Epithelial cell of esophagus (primary cell): Measurements from ENCODE around the gene PIP4K2C.
"Not testable (repeated sequence)": the region's sequence is repeated elsewhere in the genome, so short reads cannot be mapped to it uniquely, and the experiment has no call there.

Experiments
- DNase-seq: peaks from one replicate; pipeline ENCODE4 v3.0.0; 2010; ENCODE audit warnings: low read depth
- H3K4me3 ChIP-seq: 2 replicates; pipeline ENCODE4 v1.5.1; 2011; ENCODE audit warnings: mild to moderate bottlenecking, low read length, control low read depth
- CTCF ChIP-seq: IDR thresholded peaks from 2 replicates; pipeline ENCODE4 v1.5.1; 2011; ENCODE audit warnings: low read depth, mild to moderate bottlenecking, low read length, control low read depth, inconsistent platforms; ENCODE audit not compliant: insufficient read depth; ENCODE audit errors: missing control alignments

PIP4K2C gene

DNA sequence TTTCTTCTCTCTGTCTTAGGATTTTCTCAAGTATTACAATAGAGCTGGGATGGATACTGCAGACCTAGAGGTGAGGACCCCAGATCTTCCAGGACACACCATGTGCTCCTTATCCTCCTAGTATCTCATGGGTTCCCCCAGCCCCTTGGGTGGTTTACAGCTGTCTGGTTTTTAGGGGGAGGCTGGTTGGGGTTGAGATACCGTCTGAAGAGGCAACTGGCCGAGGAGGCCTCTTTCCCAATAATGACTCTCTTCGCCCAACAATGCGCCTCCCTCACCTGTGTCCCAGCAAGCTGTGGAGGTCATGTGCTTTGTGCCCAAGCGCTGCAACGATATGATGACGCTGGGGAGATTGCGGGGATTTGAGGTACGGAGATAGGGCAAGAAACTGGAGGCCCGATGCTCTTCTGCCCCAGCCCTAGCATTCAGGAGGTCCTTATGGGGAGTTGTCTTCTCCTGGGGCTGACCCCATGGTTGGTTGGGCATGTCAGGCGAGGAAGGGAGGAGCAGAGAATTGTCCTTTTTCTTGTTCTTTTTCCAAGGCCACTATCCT is 24.0 kb downstream of the PIP4K2C start:
- no peak for TF ChIP-seq CTCF
- no peak overlapping the region for H3K4me3 ChIP-seq
- no peak for DNase-seq

DNA sequence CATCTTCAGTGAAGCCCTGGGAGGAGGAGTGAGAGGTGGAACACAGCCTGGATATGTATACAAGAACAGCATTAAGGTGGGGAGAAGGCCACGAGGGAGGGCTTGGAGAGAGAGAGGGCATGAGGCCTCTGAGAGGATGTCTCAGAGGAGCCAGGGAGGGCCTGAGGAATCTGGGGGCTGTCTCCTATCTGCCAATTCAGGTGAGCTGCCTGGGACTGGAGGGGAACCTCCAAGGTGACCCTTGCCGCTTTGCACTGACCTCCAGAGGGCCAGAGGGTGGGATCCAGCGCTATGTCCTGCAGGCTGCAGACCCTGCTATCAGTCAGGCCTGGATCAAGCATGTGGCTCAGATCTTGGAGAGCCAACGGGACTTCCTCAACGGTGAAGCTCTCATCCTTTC is 24.6 kb downstream of the PIP4K2C start:
- DNase-seq: no peak
- no peak for TF ChIP-seq CTCF
- no peak overlapping the region for H3K4me3 ChIP-seq

- DNase-seq: peak; percentile 85
- no peak for TF ChIP-seq CTCF
- H3K4me3 ChIP-seq: no peak overlapping the region
Observed at GRCh38 chr12:57616383-57617101, 25.6 kb downstream of the PIP4K2C start.

DNA sequence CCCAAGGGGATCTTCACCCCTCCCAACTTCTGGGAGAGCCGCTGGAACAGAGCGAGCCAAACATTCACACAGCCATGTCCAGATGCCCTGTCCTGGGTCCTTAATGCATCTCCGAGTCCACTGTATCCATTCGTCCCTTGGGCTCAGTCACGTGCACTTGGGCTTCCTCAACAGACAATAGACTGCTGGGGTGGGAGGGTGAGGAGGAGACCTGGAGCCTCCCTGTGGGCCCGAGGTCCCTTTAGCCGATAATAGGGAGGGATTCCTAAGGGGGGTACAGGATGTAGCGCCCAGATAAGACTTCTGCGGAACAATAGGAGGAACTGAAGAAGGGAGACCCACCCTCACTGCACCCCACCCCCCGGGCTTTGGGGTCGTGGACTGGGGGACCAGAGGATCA is 26.9 kb downstream of the PIP4K2C start:
- no peak for TF ChIP-seq CTCF

DNA sequence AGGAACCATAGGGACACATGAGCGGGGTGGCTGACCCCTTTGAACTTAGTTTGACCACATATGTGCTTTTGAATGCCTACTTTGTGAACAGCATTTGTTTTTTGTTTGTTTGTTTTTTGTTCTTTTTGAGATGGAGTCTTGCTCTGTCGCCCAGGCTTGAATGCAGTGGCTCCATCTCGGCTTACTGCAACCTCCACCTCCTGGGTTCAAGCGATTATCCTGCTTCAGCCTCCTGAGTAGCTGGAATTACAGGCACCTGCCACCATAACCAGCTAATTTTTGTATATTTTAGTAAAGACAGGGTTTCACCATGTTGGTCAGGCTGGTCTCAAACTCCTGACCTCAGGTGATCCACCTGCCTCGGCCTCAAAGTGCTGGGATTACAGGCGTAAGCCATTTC is 27.4 kb downstream of the PIP4K2C start:
- not testable (repeated sequence) for H3K4me3 ChIP-seq, DNase-seq

More for the DNA sequence above, 26.9 kb downstream of the PIP4K2C start:
- no peak for DNase-seq
- H3K4me3 ChIP-seq: no peak overlapping the region

GRCh38 chr12:57618966-57619433 is 28.0 kb downstream of the PIP4K2C start:
- no peak for DNase-seq
- no peak for TF ChIP-seq CTCF
- H3K4me3 ChIP-seq: no peak overlapping the region

DNA sequence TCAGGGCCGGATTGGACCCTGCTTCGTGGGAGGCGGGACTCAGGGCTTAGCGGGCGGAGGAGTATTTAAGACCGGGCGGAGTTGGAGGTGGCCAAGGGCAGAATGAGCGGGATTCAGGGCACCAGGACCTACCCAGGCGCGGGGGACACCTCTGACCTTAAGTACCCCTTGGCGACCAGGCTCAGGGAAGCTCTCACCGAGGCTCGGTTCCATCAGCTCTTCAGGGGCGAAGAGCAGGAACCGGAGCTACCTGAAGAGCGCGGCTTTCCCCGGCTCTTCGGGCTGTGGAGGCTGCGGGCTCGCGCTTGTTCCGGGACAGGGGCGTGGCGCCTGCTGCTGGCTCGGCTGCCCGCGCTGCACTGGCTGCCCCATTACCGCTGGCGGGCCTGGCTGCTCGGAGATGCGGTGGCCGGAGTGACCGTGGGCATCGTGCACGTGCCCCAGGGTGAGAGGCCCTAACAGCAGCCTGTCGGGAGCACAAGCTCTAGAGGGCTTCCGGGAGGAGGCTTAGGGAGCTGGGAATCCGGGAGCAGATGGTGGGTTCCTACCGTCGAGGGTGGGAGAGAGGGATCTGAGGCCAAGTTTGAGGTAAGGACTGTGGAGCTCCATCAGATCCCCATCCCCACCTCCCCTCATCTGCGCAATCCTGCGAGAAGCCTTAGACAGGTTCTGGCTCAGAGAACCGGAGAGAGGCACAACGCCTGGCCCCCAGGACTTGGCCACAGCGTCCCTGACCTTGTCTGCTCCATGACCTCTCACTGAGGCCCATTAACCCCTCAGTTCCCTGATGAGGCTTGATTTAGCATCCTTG is 28.6 kb downstream of the PIP4K2C start:
- H3K4me3 ChIP-seq: no peak overlapping the region
- TF ChIP-seq CTCF: no peak
- DNase-seq: peak; percentile 45
